Stomach (tissue), 9 donors: ENCODE measurements around the gene DLG2. TPM values are rescaled to one million over a fixed set of nuclear protein-coding genes. Genes with fewer than 3 reads are reported as not detected.

Source experiments
- DNase-seq, 2 donors: peaks; one replicate each; pipeline versions ENCODE4 v3.0.0 to v3.0.0-alpha.2; 2013 to 2019
- H3K27ac ChIP-seq, 5 donors: fragments of 200-600 bp in 4 of 5; sonication (generic) in 4 of 5; one replicate each; pipeline ENCODE4 v1.5.1; 2013 to 2019; ENCODE audit warnings: mild to moderate bottlenecking in 1 of 5, moderate library complexity in 1 of 5
- H3K27me3 ChIP-seq, 3 donors: fragments of 200-600 bp; sonication (generic); one replicate each; pipeline ENCODE4 v1.5.1; 2017 to 2019; ENCODE audit warnings: mixed run types in 1 of 3
- H3K36me3 ChIP-seq, 4 donors: fragments of 200-600 bp; sonication (generic); 1 replicate in 3 of 4; 2 replicates in 1 of 4; pipeline ENCODE4 v1.5.1; 2016 to 2019
- H3K4me1 ChIP-seq, 4 donors: fragments of 200-600 bp; sonication (generic); one replicate each; pipeline ENCODE4 v1.5.1; 2016 to 2019
- H3K4me3 ChIP-seq, 4 donors: fragments of 200-600 bp; sonication (generic) in 3 of 4; one replicate each; pipeline ENCODE4 v1.5.1; 2016 to 2019; ENCODE audit warnings: mild to moderate bottlenecking in 1 of 4
- H3K9me3 ChIP-seq, 4 donors: fragments of 200-600 bp; sonication (generic); one replicate each; pipeline ENCODE4 v1.5.1; 2016 to 2019
- CTCF ChIP-seq, 7 experiments: fragments of 450-650 bp in 4 of 7; fragments of 200-600 bp in 3 of 7; sonication (generic) in 3 of 7; IDR thresholded peaks; one replicate each; pipeline ENCODE4 v1.5.1; 2016 to 2019; ENCODE audit warnings: antibody characterized with exemption in 7 of 7, control low read depth in 2 of 7, mild to moderate bottlenecking in 1 of 7
- EP300 ChIP-seq: sonication (generic); formaldehyde crosslinking; IDR thresholded peaks from one replicate; pipeline ENCODE4 v1.6.1; 2017; ENCODE audit warnings: antibody characterized with exemption
- POLR2A ChIP-seq, 4 donors: fragments of 450-650 bp; IDR thresholded peaks; one replicate each; pipeline ENCODE4 v1.6.1; 2016; ENCODE audit warnings: antibody characterized with exemption in 4 of 4, control low read depth in 2 of 4, mild to moderate bottlenecking in 1 of 4, moderate library complexity in 1 of 4
- POLR2AphosphoS5 ChIP-seq, 3 donors: sonication (generic); formaldehyde crosslinking; IDR thresholded peaks; one replicate each; pipeline ENCODE4 v1.6.1; 2016; ENCODE audit warnings: antibody characterized with exemption in 3 of 3
- WGBS, 5 donors: extraction: QIAGEN DNeasy Blood & Tissue Kit in 3 of 5; methylation state at CpG; one replicate each; pipeline versions ENCODE4 v1.1.5 to v1.1.7; 2013 to 2018; 5-methylcytosine and 5-hydroxymethylcytosine counted together
- intact Hi-C: fragments of 100-400 bp; cut with DNase I; formaldehyde crosslinking; loops from one replicate; pipeline ENCODE4 v1.15.1; 2023; ENCODE audit warnings: low total_unique reads
- polyA plus RNA-seq, 3 donors: library from polyadenylated mRNA; stranded (reverse); fragments of 200-250 nt; gene quantifications; one replicate each; pipeline ENCODE4 v1.2.3, GENCODE V29; 2013
- total RNA-seq, 5 donors: library from RNA; depleted of rRNA; stranded (reverse); fragments of >200 nt; gene quantifications; one replicate each; pipeline versions ENCODE4 v1.1.0 to v1.2.3, GENCODE V29; 2014 to 2016
- donor health status: healthy with polysubstance abuse.
- donor health status: Bipolar disorder and iron deficiency.
- donor health status: healthy.

DLG2 gene
- total and polyA plus RNA-seq, 8 donors = 1.3 to 19.1 (median 3.5) TPM

- WGBS, 5 donors = 60 to 88% (median 77%) methylated on average over 1 to 2 of the region's 2 CpGs
- no peaks in the 10 kb centered on the region for H3K4me1 ChIP-seq
- H3K36me3 ChIP-seq = no peaks in the 10 kb centered on the region
- no peaks in the 10 kb centered on the region for H3K27me3 ChIP-seq
- no peak for DNase-seq
- H3K4me3 ChIP-seq = no peak overlapping the region
- intact Hi-C loops = no loop called here
- peaks cover 3 to 70% (median 40%) of the 10 kb centered on the region in 4 donors for H3K9me3 ChIP-seq
- TF ChIP-seq POLR2A (IDR thresholded peaks at IDR 0.05) (no peak), POLR2AphosphoS5 (IDR thresholded peaks at IDR 0.05) (no peak), EP300 (no peak), CTCF (IDR thresholded peaks at IDR 0.05) (no peak)
- H3K27ac ChIP-seq = no peak overlapping the region
Measured at GRCh38 chr11:85485902-85486301, 141.2 kb downstream of the DLG2 start.

GRCh38 chr11:85483861-85484260 is 143.3 kb downstream of the DLG2 start:
- 89 to 96% (median 95%) methylated on average over 20 of the region's 20 CpGs for WGBS, 5 donors
- no peaks in the 10 kb centered on the region for H3K4me1 ChIP-seq
- peaks cover 3 to 62% (median 40%) of the 10 kb centered on the region in 4 donors for H3K9me3 ChIP-seq
- H3K27ac ChIP-seq = no peak overlapping the region
- H3K4me3 ChIP-seq = no peak overlapping the region
- DNase-seq = peak in 1 of 2 donors; percentile 31
- H3K27me3 ChIP-seq = no peaks in the 10 kb centered on the region
- no peak for TF ChIP-seq CTCF (IDR thresholded peaks at IDR 0.05)
- no peak for TF ChIP-seq POLR2A (IDR thresholded peaks at IDR 0.05)
- no peak for TF ChIP-seq POLR2AphosphoS5 (IDR thresholded peaks at IDR 0.05)
- no peak for TF ChIP-seq EP300
- no peaks in the 10 kb centered on the region for H3K36me3 ChIP-seq
- intact Hi-C loops = no loop called here

GRCh38 chr11:85481862-85482261 is 145.3 kb downstream of the DLG2 start:
- Histone ChIP-seq H3K27ac (no peak overlapping the region), H3K4me3 (no peak overlapping the region), H3K9me3 (peaks cover 2 to 48% (median 33%) of the 10 kb centered on the region in 4 donors), H3K27me3 (no peaks in the 10 kb centered on the region), H3K4me1 (no peaks in the 10 kb centered on the region), H3K36me3 (no peaks in the 10 kb centered on the region)
- no peak for TF ChIP-seq CTCF (IDR thresholded peaks at IDR 0.05)
- TF ChIP-seq POLR2A (IDR thresholded peaks at IDR 0.05) = no peak
- no peak for TF ChIP-seq EP300
- no peak for TF ChIP-seq POLR2AphosphoS5 (IDR thresholded peaks at IDR 0.05)
- 85 to 100% (median 100%) methylated on average over 1 of the region's 1 CpG for WGBS, 5 donors
- intact Hi-C loops = no loop called here
- DNase-seq = no peak

- TF ChIP-seq CTCF (IDR thresholded peaks at IDR 0.05) (no peak), POLR2AphosphoS5 (IDR thresholded peaks at IDR 0.05) (no peak), POLR2A (IDR thresholded peaks at IDR 0.05) (no peak), EP300 (no peak)
- no peak for DNase-seq
- WGBS, 5 donors = 65 to 77% (median 72%) methylated on average over 7 of the region's 7 CpGs
- H3K9me3 ChIP-seq = peaks cover 0 to 22% (median 16%) of the 10 kb centered on the region in 4 donors
- no peaks in the 10 kb centered on the region for H3K4me1 ChIP-seq
- no peaks in the 10 kb centered on the region for H3K27me3 ChIP-seq
- H3K4me3 ChIP-seq = no peak overlapping the region
- H3K36me3 ChIP-seq = no peaks in the 10 kb centered on the region
- intact Hi-C loops = no loop called here
- no peak overlapping the region for H3K27ac ChIP-seq
Measured at GRCh38 chr11:85475660-85476517, 151.3 kb downstream of the DLG2 start.
